ENCODE data around the gene CRADD. TPM values are rescaled to one million over a fixed set of nuclear protein-coding genes. Genes with fewer than 3 reads are reported as not detected.

CRADD gene
- total and polyA plus RNA-seq, 2 donors (not counting 3 experiments of a cell fraction or from before 2014, with no cell fraction given), result 11.7 to 14.5 TPM

- no peak for DNase-seq (ENCODE audit: low read depth, low spot score)
- Histone ChIP-seq H3K79me2 (ENCODE audit: control insufficient read depth, insufficient read depth, low read length) (no peaks in the 10 kb centered on the region), H4K20me1 (replicated peaks; ENCODE audit: control insufficient read depth, extremely low read depth, insufficient read depth, low read length) (no peaks in the 10 kb centered on the region), H3K4me1 (ENCODE audit: control insufficient read depth, extremely low read depth, insufficient read depth, low read length) (no peaks in the 10 kb centered on the region), H3K9me3 (replicated peaks; ENCODE audit: control insufficient read depth, insufficient read depth, low read length) (no peaks in the 10 kb centered on the region), H3K36me3 (ENCODE audit: control insufficient read depth in 2 of 2, extremely low read depth in 1 of 2, insufficient read depth in 2 of 2, low read length in 2 of 2) (no peaks in the 10 kb centered on the region), H3K4me3 (replicated peaks in 1 of 3; ENCODE audit: insufficient read depth in 1 of 3, low read depth in 1 of 3, low read length in 3 of 3) (no peak overlapping the region), H2AFZ (ENCODE audit: low read depth, low read length) (no peak overlapping the region), H3K9me1 (replicated peaks; ENCODE audit: control insufficient read depth, extremely low read depth, insufficient read depth, low read length) (no peaks in the 10 kb centered on the region), H3K4me2 (ENCODE audit: insufficient read depth, low read length) (no peak overlapping the region), H3K27me3 (ENCODE audit: control insufficient read depth in 2 of 2, insufficient read depth in 2 of 2, low read length in 2 of 2) (no peaks in the 10 kb centered on the region), H3K9ac (replicated peaks; ENCODE audit: extremely low read depth, insufficient read depth, low read length) (no peak overlapping the region), H3K27ac (ENCODE audit: insufficient read depth, low read depth, low read length) (no peak overlapping the region)
- TF ChIP-seq JUN (IDR thresholded peaks at IDR 0.05; ENCODE audit: borderline replicate concordance, insufficient read depth, insufficient read length, low read depth) (no peak), MAX (IDR thresholded peaks at IDR 0.05; ENCODE audit: insufficient read depth, insufficient read length) (no peak), GATA2 (IDR thresholded peaks at IDR 0.05; ENCODE audit: insufficient read depth, insufficient read length, low read depth, low read length) (no peak), POLR2A (IDR thresholded peaks at IDR 0.05; ENCODE audit: low read depth, low read length) (no peak), POLR2AphosphoS5 (IDR thresholded peaks at IDR 0.05; ENCODE audit: insufficient read depth, low read depth, low read length) (no peak), CTCF (IDR thresholded peaks at IDR 0.05; ENCODE audit: extremely low read depth in 1 of 2, insufficient read depth in 1 of 2, low read depth in 1 of 2, low read length in 2 of 2) (no peak), EZH2 (IDR thresholded peaks at IDR 0.05; ENCODE audit: borderline replicate concordance, low read depth, low read length, severe bottlenecking) (no peak), FOS (IDR thresholded peaks at IDR 0.05; ENCODE audit: borderline replicate concordance, insufficient read depth, low read length) (no peak), MYC (IDR thresholded peaks at IDR 0.05; ENCODE audit: low read depth, low read length) (no peak)
- dilution Hi-C loops (cut with MboI; ENCODE audit: extremely low pct_ligation_motif_present, low sequenced_read_pairs) (no loop called here), intact Hi-C loops (cut with micrococcal nuclease) (no loop called here)
- ChIA-PET POLR2A (no interaction called here), CTCF (interaction anchor here (0.7 to 1.5 kb wide), 2 partner anchors 221 to 311 kb away, joined by 3 to 4 read pairs; no protein-coding TSS in a partner anchor)
- FAIRE-seq, result no peak
- no TSS peak for BruUV-seq (replicated peaks)
These were observed 203.8 kb downstream of the CRADD start for GRCh38 chr12:93880853-93881522.
